DMS153 treated with DMSO at 0.1 percent for 48 hours (cell line): ENCODE measurements around the gene PTPRM.

Experiments used
- DNase-seq: peaks from one replicate; lab custom pipeline; 2025; ENCODE audit not compliant: unreplicated experiment; lab: John Stamatoyannopoulos, UW

The PTPRM gene

GRCh38 chr18:7886436-7886835 lies 319.3 kb downstream of the PTPRM start:
- no peak for DNase-seq

DNA sequence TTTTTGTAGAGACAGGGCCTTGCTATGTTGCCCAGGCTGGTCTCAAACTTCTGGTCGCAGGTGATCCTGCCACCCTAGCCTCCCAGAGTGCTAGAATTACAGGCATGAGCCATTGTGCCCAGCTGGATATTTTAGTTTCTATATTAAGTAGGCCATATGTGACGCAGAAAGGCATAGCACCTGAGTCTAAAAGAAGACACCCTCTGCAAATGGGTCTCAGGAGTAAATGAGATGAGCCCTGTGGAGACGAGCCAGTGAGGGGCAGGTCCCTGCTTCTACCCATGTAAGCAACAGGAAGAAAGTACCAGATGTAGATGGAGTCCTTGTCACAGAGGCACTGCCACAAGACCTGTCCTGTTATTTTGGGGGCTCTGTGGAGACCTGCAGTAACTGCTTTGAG lies 322.4 kb downstream of the PTPRM start:
- no peak for DNase-seq

GRCh38 chr18:7890075-7890474 lies 323.0 kb downstream of the PTPRM start:
- DNase-seq = no peak

DNA sequence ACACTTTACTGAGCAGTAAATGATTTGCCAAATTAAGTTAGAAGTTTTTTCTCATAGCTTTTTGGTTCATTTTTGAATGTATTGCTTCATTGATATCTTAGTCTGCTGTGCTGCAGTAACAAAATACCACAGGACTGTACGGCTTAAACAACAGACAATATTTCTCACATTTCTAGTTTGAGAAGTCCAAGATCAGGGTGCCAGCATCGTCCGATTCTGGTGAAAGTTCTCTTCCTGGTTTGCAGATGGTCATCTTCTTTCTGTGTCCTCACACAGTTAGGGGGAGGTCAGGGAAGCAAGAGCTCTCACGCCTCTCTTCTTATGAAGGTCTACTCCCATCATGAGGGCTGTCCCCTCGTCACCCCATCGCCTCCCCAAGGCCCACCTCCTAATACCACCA lies 325.4 kb downstream of the PTPRM start:
- DNase-seq = no peak

DNA sequence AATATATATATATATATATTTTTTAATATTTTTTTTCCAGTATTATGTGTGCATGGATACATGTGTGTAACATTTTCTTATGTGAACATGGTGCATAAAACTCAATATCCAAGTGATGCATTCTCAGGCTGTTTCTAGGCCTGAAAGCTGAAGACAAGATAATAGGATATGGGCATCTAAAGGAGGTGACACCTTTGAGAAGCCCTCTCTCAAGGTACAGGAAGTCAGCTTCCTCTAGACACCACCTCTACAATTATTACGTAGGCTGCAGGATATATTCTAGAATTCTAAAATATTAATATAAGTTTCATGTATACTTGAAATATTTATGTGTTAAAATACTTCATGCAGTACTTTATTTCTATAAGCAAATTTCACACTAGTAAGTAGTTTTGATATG lies 327.5 kb downstream of the PTPRM start:
- DNase-seq = no peak

DNA sequence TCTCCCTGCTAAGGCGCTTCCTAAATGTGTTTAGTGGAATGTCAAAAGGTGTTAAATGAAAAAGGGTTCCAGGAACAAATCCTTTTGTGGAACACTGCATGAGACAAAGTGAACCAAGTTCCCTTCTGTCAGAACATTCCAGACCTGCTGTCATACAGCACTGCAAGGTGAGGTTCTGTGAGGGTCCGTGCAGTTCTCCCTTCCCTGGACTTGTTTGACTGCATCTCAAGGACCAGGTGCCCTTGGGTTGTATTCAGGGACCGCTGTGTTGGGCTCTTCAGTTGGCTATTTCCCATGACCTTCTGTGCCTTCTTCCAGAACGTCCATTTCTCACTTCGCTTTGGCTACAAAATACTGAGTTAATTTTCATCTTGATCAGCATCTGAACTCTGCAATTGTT lies 328.2 kb downstream of the PTPRM start:
- DNase-seq = no peak

DNA sequence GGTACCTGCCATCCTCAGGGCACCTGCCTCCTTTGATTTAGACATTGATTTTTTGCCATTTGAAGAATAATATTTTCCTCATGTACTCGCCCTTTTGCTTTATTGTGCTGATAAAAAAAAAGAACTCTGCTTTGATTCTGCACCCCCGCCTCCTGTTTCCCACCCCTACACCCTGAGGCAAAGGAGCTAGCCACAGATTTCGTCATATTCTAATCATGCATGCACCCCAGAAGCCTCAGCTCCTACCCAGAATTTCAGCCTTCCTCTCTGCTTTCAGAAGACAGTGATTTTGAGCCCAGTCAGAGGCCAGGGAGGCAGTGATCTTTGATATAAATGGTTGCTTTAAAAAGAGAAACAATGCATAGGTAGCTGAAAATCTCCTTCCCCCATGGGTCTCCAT lies 329.0 kb downstream of the PTPRM start:
- DNase-seq = no peak

DNA sequence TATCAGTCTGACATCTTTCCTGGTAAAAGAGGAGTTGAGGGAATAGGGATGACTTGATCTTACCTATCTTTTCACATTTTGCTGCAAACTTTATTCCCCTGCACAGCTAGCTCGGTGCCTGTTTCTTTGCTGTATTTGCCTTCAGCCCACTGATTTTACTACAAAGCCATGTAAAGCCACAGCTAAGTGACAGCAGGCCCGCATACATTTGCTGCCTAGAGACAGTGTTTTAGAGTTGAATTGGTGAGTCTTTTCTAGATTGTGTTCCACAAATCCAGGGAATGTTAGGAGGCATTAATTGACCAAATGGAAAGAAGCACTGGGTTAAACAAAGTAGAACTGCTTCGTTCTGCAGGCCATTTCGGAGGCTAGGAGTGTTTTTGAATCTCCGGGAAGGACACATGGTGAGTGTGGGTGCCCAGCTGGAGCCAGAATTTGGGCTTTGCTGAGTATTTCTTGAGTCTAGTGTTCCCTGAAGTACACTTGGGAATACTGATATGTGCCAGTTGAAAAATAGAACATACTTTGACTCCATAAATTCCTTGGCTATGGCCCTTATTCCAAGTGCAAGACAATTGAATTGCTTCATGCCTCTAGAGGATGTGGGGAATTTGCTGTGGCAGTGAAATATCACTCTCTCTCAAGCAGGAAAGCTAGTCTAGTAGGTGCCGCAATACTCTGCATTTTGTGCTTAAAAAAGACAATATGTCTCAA lies 329.8 kb downstream of the PTPRM start:
- no peak for DNase-seq

DNA sequence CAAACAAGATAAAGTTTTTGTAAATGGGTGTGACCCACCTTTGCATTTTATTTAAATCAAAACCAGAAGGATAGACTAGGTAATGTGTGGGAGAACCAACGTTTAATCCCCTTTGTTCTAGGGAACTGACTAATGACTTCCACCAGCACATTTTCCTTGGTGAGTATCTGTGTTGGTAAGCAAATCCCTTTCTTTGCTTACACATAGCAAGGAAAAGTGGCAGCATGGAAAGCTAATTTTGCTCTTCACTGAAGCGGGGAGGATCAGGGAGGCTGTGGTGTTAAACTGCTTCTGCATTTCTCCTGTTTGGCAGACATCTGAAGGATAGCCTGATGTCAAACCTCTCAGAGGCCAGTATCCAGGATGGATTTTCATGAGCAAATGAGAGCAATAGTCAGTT lies 331.1 kb downstream of the PTPRM start:
- DNase-seq = no peak

- no peak for DNase-seq
Measured at GRCh38 chr18:7899078-7899477, 332.0 kb downstream of the PTPRM start.

DNA sequence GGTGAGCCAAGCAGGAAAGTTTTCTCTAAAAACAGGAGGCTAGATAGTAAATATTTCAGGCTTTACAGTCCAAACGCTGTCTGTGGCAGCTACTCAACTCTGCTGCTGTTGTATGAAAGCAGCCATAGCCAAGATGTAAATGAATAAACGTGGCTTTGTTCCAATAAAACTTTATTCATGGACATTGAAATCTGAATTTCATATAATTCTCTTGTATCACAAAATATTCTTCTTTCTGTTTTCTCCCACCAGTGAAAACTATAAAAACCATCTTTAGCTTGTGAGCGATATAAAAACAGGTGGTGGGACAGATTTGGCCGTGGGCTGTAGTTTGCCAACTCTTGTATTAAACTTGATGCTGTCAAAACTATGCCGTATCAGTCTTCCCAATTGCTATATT lies 333.0 kb downstream of the PTPRM start:
- no peak for DNase-seq

DNA sequence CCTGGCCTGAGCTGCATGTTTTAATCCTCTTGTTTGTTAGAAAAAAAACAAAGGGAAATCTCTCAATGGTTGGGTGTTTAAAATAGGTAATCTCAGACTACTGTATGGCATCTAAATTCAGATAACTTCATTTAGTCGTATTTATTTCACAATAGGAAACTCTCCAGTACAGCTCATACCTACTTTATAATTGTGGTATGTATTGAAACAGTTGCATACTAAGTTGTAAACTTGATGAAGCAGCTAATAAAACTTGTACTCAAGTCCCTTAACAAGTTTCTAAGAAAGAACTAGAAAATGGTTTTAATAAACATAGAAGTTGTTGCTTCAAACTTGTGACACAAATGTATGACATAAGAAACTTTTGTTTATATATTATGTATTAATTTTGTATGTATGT lies 334.5 kb downstream of the PTPRM start:
- DNase-seq = no peak

DNA sequence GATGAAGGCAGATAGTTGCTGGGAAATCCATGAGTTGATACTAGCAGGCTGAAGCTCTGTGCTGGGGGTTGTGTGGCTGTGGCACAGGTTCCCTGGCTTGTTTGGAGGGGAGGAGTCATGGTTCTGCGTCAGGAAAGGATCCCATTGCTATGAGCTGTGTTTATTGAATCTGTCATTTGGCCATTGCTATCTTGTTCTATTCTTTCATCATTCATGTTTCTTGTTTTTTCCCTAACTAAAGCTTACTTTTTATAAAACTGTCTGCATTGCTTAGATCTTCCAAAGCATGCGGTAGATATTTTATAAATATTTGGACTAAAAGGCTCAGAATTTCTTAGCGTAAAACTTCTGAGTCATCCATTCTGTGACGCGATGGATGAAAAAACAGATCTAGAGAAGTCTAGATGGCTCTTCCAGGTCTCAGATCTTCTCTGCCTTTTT lies 335.3 kb downstream of the PTPRM start:
- DNase-seq = no peak

DNA sequence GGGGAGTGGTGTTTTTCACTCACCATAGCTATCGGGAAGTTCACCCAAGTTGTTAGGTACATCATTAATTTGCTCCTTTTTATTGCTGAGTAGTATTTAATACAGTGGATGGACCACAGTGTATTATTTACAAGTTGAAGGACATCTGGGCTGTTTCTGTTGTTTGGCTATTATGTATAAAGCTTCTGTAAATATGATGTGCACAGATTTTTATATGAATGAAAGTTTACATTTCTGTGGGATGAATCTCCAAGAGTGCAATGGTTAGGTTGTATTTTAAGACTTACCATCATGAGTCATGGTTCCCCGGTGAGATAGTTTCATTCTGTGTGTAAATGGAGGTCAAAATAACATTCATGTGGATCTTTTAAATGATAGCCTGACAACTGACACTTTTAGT lies 337.4 kb downstream of the PTPRM start:
- DNase-seq = no peak

DNA sequence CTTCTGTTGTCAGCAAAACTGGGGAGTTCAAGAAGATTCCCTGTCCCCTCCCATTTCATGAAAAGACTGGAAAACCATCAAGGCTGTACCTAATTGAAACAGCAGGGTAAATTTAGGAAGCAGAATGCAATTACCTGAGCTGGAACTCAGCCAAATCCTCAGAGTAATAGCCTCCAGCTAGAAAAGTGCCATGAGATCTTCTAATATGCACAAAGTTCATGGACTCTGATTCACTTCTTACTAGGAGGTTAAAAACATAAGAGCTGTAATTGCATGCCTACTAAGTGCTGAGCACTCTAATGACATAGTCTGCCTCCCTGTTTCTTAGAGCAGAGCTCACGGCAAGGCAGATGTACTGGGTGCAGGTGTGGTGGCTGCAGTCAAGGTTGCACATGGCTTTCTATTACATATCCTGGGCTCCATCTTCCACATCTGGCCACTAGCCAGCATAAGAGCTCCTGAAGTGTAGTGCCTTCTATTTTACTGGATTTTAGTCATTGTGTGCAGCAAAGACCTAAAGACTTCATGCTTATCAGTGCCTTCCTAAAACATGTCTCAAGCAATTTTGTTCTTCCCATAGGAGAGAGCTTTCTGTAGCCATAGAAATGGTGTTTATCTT lies 341.7 kb downstream of the PTPRM start:
- DNase-seq = no peak

DNA sequence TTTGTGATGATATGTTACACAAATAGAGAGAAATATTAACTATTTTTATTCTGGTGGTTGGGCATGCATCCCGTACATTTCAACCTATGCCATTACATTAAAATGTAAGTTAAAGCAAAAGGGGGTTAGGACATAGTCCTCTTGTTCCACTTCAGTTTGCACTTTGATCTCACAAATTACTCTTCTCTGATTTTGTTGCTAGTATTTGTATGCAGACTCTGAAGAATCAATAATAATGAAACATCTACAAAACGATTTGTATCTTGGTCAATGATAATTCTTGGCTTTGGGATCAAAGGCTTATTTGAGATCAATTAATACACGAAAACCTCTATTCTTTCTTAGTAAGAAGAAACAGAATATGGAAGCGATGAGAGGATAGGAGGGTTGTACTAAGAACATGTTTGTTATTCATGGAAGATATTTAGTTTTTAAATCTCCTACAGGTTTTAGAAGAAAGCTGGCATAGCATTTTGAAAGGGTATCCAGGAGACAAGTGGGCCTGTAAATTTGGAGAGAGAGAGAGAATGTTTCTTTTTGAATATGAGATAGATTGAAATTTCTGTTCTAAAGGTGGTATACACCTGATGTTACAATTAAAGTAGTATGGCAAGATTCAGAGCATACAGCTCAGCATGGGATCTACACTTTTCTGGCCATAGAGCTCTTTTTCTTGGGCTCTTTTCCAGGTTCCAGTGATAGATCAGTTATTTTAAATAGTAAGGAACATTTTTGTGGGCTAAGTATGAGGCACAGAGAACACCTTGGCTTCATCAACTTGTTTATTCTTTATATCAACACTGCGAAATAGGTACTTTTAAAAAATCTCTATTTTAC lies 347.9 kb downstream of the PTPRM start:
- DNase-seq = no peak

GRCh38 chr18:7918701-7919100 lies 351.6 kb downstream of the PTPRM start:
- no peak for DNase-seq

DNA sequence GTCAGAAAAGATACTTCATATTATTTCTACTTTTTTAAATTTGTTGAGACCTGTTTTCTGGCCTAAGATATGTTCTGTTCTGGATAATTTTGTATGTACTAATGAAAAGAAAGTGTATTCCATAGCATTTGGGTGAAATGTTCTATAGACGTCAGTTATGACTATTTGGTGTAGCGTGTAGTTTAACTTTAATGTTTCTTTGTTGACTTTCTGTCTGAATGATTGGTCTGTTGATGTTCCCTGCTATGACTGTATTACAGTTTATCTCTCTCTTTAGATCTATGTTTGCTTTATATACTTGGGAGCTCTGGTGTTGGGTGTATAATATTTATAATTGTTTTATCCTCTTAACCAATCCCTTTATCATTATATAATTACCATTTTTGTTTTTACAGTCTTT lies 352.4 kb downstream of the PTPRM start:
- no peak for DNase-seq

- no peak for DNase-seq
Measured at GRCh38 chr18:7921938-7922587, 354.9 kb downstream of the PTPRM start.

GRCh38 chr18:7923105-7923504 lies 356.0 kb downstream of the PTPRM start:
- DNase-seq = no peak

GRCh38 chr18:7924616-7925015 lies 357.5 kb downstream of the PTPRM start:
- no peak for DNase-seq

GRCh38 chr18:7926526-7926925 lies 359.4 kb downstream of the PTPRM start:
- no peak for DNase-seq
